Stimulated activated CD4-positive, alpha-beta T cell treated with anti-CD3 and anti-CD28 coated beads, Interleukin-2, amount 100 ng/mL, for 24 hours (primary cell): ENCODE measurements around the gene GIGYF2.
"Not testable (repeated sequence)": the region's sequence is repeated elsewhere in the genome, so short reads cannot be mapped to it uniquely, and the experiment has no call there.

Source experiments
- DNase-seq, 2 donors: peaks; one replicate each; pipeline ENCODE4 v3.0.0-alpha.2; 2020

Gene GIGYF2

GRCh38 chr2:232897598-232898408, 200.7 kb downstream of the GIGYF2 start:
- DNase-seq, result peak; percentile 46 to 67

GRCh38 chr2:232898592-232899543, 201.7 kb downstream of the GIGYF2 start:
- DNase-seq, result no peak

DNA sequence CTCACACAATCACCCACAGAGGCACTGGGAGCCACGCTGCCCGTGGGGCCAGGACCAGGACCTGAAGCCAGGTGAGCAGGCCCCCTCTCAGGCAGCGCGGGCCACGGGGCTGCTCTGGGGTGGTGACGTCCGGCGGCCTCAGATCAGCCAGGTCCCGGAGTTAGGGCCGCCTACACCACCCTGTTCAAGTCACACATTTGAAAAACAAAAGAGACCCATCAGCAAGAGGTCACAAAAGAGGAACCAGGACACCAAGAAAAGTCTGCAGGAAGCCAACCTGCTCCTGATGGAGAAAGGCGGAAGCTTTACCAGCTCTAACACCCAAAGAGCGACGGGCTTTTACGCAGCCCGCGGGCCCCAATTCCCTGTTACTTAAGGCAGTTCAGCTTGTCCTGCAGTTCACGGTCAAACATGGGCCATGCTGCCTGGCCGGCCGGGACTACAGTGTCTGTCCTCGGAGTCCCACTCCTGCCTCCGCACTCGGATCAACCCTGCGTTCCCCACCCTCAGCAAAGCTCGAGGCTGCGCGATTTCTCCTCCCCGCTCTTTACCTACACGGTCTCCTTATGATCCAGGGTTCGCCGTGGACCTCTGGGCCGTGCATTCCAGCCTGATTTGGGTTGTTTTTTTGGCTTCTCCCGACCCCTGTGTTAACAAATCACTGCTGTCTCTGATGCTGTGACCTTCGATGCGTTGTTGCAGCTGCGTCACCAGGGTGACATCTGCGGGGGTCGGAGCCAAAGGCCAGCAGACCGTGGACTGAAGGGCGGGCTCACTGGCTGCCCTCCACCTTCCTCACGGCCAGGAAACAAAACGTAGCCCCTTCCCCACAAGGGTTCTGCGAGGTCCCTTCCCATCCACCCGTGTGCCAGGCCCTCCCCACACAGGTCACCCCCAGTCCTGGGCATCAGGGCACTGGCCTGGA, 203.9 kb downstream of the GIGYF2 start:
- no peak for DNase-seq

- peak; percentile 33 to 64 for DNase-seq
Measured at GRCh38 chr2:232901736-232902578, 204.8 kb downstream of the GIGYF2 start.

- DNase-seq, result no peak
Measured at GRCh38 chr2:232903989-232904388, 206.9 kb downstream of the GIGYF2 start.

DNA sequence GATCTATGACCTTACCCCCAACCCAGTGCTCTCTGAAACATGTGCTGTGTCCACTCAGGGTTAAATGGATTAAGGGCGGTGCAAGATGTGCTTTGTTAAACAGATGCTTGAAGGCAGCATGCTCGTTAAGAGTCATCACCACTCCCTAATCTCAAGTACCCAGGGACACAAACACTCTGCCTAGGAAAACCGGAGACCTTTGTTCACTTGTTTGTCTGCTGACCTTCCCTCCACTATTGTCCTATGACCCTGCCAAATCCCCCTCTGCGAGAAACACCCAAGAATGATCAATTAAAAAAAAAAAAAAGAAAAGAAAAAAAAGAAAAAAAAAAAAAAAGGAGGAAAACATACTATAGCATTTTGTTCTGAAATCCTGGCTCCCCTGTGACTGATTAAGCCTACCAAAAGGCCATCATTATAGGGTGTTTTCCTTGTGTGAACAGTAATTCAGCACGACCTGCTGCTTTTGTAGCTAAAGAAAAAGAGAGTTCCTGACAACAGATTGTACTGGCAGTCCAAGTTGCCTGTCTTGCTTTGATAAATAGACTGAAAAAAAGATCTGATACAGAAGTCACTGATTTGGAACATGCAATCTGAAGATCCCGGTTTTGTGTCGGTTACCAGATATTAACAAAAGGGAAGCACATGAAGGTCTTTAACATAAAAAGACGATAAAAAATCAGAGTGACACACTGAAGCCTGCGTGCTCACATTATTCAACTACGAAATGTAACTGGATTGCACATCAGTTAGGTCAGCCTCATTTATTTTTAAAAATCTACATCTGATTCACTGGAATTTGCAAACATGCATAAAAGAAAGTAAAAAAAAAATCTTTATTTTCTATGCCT, 210.0 kb downstream of the GIGYF2 start:
- not testable (repeated sequence) for DNase-seq

DNA sequence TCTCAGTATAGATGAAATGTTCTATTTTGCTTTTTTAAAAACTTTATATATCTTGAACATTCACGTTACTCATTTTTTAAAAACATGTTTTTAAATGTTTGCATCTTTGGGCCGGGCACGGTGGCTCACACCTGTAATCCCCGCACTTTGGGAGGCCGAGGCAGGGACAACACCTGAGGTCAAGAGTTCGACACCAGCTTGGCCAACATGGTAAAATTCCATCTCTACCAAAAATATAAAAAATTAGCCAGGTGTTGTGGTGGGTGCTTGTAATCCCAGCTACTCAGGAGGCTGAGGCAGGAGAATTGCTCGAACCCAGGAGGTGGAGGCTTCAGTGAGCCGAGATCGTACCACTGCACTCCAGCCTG, 210.6 kb downstream of the GIGYF2 start:
- not testable (repeated sequence) for DNase-seq

GRCh38 chr2:232908695-232909094, 211.6 kb downstream of the GIGYF2 start:
- DNase-seq, result no peak
